ENCODE measurements around the gene CST8.

GRCh38 chr20:23510000-23510590 lies 19.2 kb downstream of the CST8 start:
- TF ChIP-seq CTCF (IDR thresholded peaks at IDR 0.05) (no peak), EP300 (IDR thresholded peaks at IDR 0.05) (no peak)
